Large intestine (tissue), 3 donors: Measurements from ENCODE around the gene PRICKLE2. TPM values are rescaled to one million over a fixed set of nuclear protein-coding genes. Genes with fewer than 3 reads are reported as not detected.

Experiments
- DNase-seq, 2 donors: peaks; one replicate each; pipeline versions ENCODE4 v3.0.0 to v3.0.0-alpha.2; 2013
- H3K27ac ChIP-seq: one replicate; pipeline ENCODE4 v1.5.1; 2013; ENCODE audit warnings: low read length
- H3K27me3 ChIP-seq: 2 replicates; pipeline ENCODE4 v1.6.1; 2013; ENCODE audit warnings: low read length; ENCODE audit not compliant: control insufficient read depth, insufficient read depth
- H3K36me3 ChIP-seq: 2 replicates; pipeline ENCODE4 v1.6.1; 2013; ENCODE audit warnings: low read length; ENCODE audit not compliant: control insufficient read depth, insufficient read depth
- H3K4me1 ChIP-seq: one replicate; pipeline ENCODE4 v1.6.1; 2013; ENCODE audit warnings: low read length; ENCODE audit not compliant: control insufficient read depth, insufficient read depth
- H3K4me3 ChIP-seq: one replicate; pipeline ENCODE4 v1.5.1; 2013; ENCODE audit warnings: low read length
- H3K9me3 ChIP-seq: one replicate; pipeline ENCODE4 v1.6.1; 2013; ENCODE audit warnings: mild to moderate bottlenecking, low read depth, low read length, moderate library complexity; ENCODE audit not compliant: control insufficient read depth
- WGBS: methylation state at CpG from one replicate; pipeline ENCODE4 v1.1.5; 2013; ENCODE audit warnings: low lambda C conversion rate; ENCODE audit not compliant: insufficient coverage; 5-methylcytosine and 5-hydroxymethylcytosine counted together
- polyA plus RNA-seq: library from polyadenylated mRNA; unstranded; fragments of 120-200 nt; gene quantifications from one replicate; pipeline ENCODE4 v1.2.1, GENCODE V29; 2013

The PRICKLE2 gene
- polyA plus RNA-seq, 1 donor = 10.5 TPM

- Histone ChIP-seq H3K27me3 (no peaks in the 10 kb centered on the region), H3K9me3 (no peaks in the 10 kb centered on the region), H3K4me1 (no peaks in the 10 kb centered on the region), H3K27ac (no peak overlapping the region), H3K36me3 (no peaks in the 10 kb centered on the region), H3K4me3 (no peak overlapping the region)
- DNase-seq = no peak
- WGBS = no CpG with 5 or more reads among the region's 1 CpG
Measured at GRCh38 chr3:64138046-64138445, 87.2 kb downstream of the PRICKLE2 start.

DNA sequence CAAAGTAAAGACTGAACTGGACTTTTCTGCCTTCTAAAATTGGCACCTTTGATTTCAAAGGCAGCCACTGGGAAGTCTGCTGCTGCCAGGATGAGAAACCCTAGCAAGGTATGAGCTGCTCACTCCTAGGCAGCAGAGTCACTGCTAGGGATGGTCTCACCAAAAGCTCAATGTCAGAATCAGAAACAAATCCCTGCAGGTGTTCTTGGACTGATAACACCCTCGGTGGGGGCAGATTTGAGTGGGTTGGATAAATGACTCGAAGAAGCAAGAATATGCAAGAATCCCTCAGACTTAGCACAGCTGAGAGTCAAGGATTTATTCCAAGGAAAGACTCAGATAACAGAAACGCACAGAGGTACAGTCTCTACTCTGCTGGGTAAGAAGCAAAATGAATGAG is 90.4 kb downstream of the PRICKLE2 start:
- no peak for DNase-seq
- Histone ChIP-seq H3K27ac (no peak overlapping the region), H3K27me3 (no peaks in the 10 kb centered on the region), H3K4me1 (no peaks in the 10 kb centered on the region), H3K4me3 (no peak overlapping the region), H3K9me3 (no peaks in the 10 kb centered on the region), H3K36me3 (no peaks in the 10 kb centered on the region)
- no CpG with 5 or more reads among the region's 3 CpGs for WGBS

DNA sequence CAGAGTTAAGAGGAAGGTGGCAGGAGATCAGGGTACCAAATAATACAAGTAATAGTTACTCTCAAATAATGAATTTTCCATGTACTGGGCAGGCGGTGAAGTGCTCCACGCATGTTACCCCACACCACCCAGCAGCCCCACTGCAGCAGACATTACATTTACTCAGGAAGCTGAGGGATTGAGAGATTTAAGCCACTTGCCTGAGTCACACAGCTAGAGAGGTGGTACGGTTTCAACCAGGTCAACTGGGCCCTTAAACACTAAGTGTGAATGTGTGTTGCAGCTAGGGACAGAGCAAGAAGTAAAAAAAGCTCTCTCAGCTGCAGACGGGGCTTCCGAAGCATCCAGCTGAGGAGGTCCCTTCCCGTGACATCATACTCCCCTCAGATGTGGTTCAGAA is 91.3 kb downstream of the PRICKLE2 start:
- no CpG with 5 or more reads among the region's 6 CpGs for WGBS
- Histone ChIP-seq H3K4me3 (no peak overlapping the region), H3K36me3 (no peaks in the 10 kb centered on the region), H3K27me3 (no peaks in the 10 kb centered on the region), H3K27ac (no peak overlapping the region), H3K4me1 (no peaks in the 10 kb centered on the region), H3K9me3 (no peaks in the 10 kb centered on the region)
- no peak for DNase-seq

DNA sequence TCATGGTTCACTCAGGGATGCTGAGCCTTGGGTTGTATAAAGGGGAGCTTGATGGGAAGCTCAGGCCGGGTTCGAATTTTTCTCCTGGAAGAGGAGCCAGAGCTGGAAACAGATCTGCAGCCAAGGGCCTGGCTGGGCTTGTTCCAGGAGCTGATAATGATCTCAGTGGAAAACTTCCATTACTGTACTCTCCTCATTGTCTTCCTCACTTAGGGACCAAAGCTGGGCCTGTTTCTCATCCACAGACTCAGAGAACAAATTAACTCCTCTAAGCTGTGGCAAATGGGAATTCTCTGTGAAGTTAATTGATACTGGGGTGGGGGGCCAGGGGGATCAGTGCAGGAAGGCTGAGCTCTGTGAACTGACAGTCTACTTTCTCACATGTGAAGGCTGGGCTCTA is 92.0 kb downstream of the PRICKLE2 start:
- no CpG with 5 or more reads among the region's 2 CpGs for WGBS
- no peak for DNase-seq
- H3K9me3 ChIP-seq = no peaks in the 10 kb centered on the region
- H3K36me3 ChIP-seq = no peaks in the 10 kb centered on the region
- H3K27me3 ChIP-seq = no peaks in the 10 kb centered on the region
- H3K4me3 ChIP-seq = no peak overlapping the region
- H3K27ac ChIP-seq = no peak overlapping the region
- no peaks in the 10 kb centered on the region for H3K4me1 ChIP-seq

DNA sequence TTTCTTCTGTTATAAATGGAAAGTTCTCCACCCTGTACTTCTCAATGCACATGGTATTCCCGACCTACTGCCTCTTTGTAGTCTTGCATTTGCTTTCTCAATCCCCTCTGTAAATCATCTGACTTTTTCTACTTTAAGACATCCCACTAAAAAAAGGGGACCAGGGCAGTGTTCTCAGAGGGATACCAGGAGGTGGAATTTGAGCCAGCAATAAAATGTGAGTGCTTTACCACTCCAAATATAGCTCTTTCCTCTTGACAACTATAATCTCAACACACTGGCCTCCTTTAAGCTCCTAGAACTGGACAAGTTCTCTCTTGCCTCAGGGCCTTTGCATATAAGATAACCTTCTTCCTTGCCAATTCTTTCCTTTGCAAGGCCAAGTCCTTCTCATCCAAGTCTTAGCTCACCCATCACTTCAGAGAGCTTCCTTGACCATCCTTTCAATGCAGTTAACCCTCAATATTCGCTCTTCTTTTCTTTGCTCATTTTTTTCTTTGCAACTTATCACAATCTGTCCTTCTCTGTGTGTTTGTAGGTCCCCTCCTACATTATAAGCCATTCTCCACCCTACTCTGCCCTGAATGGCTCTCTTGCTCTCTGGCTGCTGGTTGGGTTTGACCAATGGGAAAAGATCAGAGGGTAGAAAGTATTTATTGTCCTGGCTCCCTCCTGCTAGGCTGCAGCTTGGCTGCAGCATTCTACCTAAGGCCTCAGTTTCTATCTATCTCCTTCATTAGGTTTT is 93.4 kb downstream of the PRICKLE2 start:
- Histone ChIP-seq H3K36me3 (no peaks in the 10 kb centered on the region), H3K27ac (no peak overlapping the region), H3K4me3 (no peak overlapping the region), H3K4me1 (no peaks in the 10 kb centered on the region), H3K9me3 (no peaks in the 10 kb centered on the region), H3K27me3 (no peaks in the 10 kb centered on the region)
- no peak for DNase-seq
- WGBS = 50% methylated on average over 1 of the region's 2 CpGs

DNA sequence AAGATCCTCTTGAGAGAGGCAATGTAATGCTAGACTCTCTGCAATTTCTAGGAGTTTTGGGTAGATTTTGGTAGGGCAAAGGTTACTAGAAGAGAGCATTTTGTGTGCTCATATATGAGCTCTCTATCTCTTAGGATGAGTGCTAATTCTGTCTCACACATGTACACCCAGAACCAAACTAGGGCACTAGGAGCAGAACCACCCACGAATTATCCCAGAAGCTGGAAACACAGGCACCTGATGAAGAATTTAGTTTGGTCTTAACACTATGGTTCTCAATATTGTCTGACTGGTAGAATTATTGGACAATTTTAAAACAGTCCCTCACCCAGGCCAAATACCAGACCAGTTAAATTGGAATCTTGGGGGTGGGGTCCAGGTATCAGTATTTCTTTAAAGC is 94.8 kb downstream of the PRICKLE2 start:
- Histone ChIP-seq H3K27me3 (no peaks in the 10 kb centered on the region), H3K4me3 (no peak overlapping the region), H3K4me1 (no peaks in the 10 kb centered on the region), H3K9me3 (no peaks in the 10 kb centered on the region), H3K27ac (no peak overlapping the region), H3K36me3 (no peaks in the 10 kb centered on the region)
- no CpG with 5 or more reads among the region's 1 CpG for WGBS
- DNase-seq = no peak

GRCh38 chr3:64129581-64129980 is 95.7 kb downstream of the PRICKLE2 start:
- no peaks in the 10 kb centered on the region for H3K4me1 ChIP-seq
- no peak overlapping the region for H3K4me3 ChIP-seq
- no peaks in the 10 kb centered on the region for H3K36me3 ChIP-seq
- H3K9me3 ChIP-seq = no peaks in the 10 kb centered on the region
- no peak overlapping the region for H3K27ac ChIP-seq
- DNase-seq = no peak
- no CpG with 5 or more reads among the region's 2 CpGs for WGBS
- H3K27me3 ChIP-seq = no peaks in the 10 kb centered on the region

GRCh38 chr3:64129106-64129505 is 96.2 kb downstream of the PRICKLE2 start:
- H3K36me3 ChIP-seq = no peaks in the 10 kb centered on the region
- H3K9me3 ChIP-seq = no peaks in the 10 kb centered on the region
- H3K27me3 ChIP-seq = no peaks in the 10 kb centered on the region
- WGBS = 94% methylated on average over 2 of the region's 4 CpGs
- DNase-seq = no peak
- H3K4me1 ChIP-seq = no peaks in the 10 kb centered on the region
- H3K4me3 ChIP-seq = no peak overlapping the region
- H3K27ac ChIP-seq = no peak overlapping the region

DNA sequence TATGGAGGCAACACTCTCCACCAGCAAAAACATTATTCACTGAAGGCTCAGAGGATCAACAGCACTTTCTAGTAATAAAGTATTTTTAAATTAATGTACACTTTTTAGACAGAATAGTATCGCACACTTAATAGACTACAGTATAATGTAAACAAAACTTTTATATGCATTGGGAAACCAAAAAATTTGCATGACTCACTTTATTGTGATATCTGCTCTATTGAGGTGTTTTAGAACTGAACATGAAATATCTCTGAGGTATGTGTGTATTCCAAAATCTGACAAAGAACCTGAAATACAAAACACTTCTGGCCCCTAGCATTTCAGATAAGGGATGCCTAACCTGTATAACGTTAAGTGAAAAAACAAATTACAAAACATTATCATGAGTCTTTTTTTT is 99.7 kb downstream of the PRICKLE2 start:
- Histone ChIP-seq H3K27ac (no peak overlapping the region), H3K27me3 (no peaks in the 10 kb centered on the region), H3K36me3 (no peaks in the 10 kb centered on the region), H3K4me1 (no peaks in the 10 kb centered on the region), H3K4me3 (no peak overlapping the region), H3K9me3 (no peaks in the 10 kb centered on the region)
- WGBS = 100% methylated on average over 1 of the region's 2 CpGs
- no peak for DNase-seq

DNA sequence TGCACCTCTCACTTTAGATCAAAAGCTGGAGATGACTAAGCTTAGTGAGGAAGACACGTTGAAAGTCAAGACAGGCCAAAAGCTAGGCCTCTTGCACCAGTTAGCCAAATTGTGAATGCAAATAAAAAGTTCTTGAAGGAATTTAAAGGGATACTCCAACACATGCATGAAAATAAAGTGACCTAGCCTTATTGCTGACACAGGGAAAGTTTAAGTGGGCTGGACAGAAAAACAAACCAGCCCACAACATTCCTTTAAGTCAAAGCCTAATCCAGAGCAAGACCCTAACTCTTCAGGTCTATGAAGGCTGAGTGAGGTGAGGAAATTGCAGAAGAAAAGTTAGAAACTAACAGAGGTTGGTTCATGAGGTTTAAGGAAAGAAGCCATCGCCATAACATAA is 101.3 kb downstream of the PRICKLE2 start:
- no peaks in the 10 kb centered on the region for H3K9me3 ChIP-seq
- H3K4me3 ChIP-seq = no peak overlapping the region
- no peaks in the 10 kb centered on the region for H3K4me1 ChIP-seq
- H3K27ac ChIP-seq = no peak overlapping the region
- no peaks in the 10 kb centered on the region for H3K36me3 ChIP-seq
- DNase-seq = no peak
- WGBS = 83% methylated on average over 2 of the region's 2 CpGs
- no peaks in the 10 kb centered on the region for H3K27me3 ChIP-seq

DNA sequence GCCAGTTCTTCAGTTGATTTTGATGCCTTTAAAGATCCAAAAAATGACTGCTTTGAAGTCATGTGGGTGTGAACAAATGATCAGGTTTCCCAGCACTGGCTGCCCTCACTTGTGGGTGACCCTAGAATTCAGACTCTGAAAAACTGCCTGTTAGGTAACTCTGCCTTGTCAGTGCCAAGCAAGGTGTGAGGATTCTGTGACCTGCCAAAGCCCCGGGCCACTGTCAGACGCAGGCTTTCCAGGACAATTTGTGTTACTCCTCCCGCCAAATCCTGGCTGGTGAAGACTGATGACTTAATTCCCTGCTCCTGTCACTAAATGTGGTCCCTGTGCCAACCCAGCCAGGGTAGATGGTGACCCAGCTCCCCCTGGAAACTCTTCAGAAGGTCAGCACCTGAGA is 102.8 kb downstream of the PRICKLE2 start:
- no peak for DNase-seq
- no peaks in the 10 kb centered on the region for H3K9me3 ChIP-seq
- no peaks in the 10 kb centered on the region for H3K27me3 ChIP-seq
- 100% methylated on average over 1 of the region's 3 CpGs for WGBS
- no peaks in the 10 kb centered on the region for H3K36me3 ChIP-seq
- no peak overlapping the region for H3K4me3 ChIP-seq
- no peaks in the 10 kb centered on the region for H3K4me1 ChIP-seq
- no peak overlapping the region for H3K27ac ChIP-seq
